ENCODE results near the gene IPCEF1.

The IPCEF1 gene, protein sequence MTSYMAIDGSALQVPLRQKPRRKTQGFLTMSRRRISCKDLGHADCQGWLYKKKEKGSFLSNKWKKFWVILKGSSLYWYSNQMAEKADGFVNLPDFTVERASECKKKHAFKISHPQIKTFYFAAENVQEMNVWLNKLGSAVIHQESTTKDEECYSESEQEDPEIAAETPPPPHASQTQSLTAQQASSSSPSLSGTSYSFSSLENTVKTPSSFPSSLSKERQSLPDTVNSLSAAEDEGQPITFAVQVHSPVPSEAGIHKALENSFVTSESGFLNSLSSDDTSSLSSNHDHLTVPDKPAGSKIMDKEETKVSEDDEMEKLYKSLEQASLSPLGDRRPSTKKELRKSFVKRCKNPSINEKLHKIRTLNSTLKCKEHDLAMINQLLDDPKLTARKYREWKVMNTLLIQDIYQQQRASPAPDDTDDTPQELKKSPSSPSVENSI

DNA sequence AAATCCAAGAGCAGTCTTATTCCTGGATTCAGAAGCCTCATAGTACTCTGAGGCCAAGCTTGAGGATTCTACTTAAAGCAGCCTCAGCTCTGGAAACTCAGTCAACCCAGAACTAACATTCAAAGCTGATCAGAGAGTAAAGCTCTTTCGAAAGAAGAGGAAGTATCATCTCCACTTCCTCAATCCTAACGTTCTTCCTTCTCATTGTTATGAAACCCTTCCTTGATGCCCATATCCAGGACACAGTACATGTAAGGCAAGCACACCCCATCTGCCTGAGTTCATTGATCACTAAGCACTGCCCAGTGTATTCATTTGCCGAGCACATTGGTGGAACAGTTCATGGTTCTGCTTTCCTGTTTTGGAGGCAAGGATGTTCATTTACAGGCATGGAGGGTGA lies at the start of gene IPCEF1:
IPCEF1 (minus strand) TSS at position 114 of the 400 bp plus-strand sequence. CDS start 90,856 bp downstream, outside the sequence.
- no peak for DNase-seq

DNA sequence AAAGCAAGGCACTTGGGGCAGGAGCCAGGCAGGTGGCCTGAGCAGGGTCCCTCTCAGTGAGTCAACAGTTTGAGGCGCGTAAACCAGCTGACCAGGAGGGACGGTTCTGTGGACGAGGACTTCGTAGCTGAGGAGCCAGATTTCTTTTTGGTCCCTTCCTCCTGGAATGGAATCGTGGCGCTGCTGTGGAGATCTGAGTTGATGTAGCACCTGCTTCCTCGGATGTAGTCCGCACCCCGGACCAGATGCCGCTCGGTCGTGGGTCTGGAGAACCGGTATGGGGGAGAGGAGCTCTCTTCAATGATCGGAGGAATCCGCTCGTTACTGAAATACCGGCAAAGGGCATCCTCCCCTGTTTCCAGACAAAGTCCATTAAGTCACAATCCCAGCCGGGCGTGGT lies 49.7 kb upstream of the IPCEF1 start:
- no peak for DNase-seq

- DNase-seq: no peak
Measured at GRCh38 chr6:154404791-154405400, 48.3 kb upstream of the IPCEF1 start.

- peak; percentile 4 for DNase-seq
Measured at GRCh38 chr6:154403788-154404187, 47.2 kb upstream of the IPCEF1 start.

- DNase-seq: no peak
Measured at GRCh38 chr6:154402081-154402780, 45.6 kb upstream of the IPCEF1 start.

- no peak for DNase-seq
Measured at GRCh38 chr6:154399097-154399496, 42.5 kb upstream of the IPCEF1 start.

DNA sequence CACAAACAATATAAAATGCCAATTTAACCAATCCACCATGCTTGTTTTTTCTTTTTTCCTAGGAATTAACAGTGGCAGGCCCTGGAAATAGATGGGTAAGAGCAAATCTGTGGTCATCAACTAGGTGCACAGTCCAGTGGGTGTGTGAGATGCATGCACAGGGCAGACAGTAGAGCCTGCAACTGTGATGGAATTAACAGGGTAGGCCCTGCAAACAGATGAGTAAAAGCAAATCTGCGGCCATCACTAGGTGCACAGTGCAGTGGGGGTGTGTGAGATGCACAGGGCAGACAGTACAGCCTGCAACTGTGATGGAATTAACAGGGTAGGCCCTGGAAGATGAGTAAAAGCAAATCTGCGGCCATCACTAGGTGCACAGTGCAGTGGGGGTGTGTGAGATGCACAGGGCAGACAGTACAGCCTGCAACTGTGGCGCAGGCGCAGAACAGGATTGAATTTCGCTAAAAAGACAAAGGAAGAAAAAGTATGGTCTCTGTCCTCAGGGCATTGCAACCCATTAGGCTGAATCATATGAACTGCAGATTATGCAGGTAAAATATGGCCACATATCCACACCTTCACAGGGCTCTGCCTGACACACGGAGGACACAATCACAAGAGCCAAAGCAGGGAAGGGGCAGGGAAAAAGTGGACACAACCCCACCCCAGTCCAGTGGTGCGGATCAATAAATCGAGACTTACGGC lies 41.0 kb upstream of the IPCEF1 start:
- no peak for DNase-seq

- DNase-seq: no peak
Measured at GRCh38 chr6:154395878-154396277, 39.3 kb upstream of the IPCEF1 start.

GRCh38 chr6:154395316-154395715 lies 38.7 kb upstream of the IPCEF1 start:
- DNase-seq: no peak

- DNase-seq: no peak
Measured at GRCh38 chr6:154394571-154394970, 38.0 kb upstream of the IPCEF1 start.

DNA sequence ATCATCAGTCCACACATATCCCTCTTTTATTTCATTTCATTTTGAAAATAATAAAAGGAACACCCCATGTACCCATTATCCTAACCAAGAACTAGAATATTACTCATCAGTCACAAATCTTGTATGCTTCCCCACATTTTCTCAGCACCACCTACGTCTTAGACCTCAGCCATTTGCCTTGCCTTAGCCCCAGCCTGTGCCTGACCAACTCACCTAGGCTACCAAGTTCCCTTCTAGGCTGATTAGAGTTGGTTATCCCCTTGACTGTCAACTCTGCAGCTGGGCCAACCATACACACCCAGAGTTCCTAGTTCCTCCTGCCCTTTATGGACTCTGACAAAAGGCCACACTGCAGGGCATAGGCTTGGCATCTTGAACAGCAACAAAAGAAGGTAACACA lies 33.4 kb upstream of the IPCEF1 start:
- no peak for DNase-seq

DNA sequence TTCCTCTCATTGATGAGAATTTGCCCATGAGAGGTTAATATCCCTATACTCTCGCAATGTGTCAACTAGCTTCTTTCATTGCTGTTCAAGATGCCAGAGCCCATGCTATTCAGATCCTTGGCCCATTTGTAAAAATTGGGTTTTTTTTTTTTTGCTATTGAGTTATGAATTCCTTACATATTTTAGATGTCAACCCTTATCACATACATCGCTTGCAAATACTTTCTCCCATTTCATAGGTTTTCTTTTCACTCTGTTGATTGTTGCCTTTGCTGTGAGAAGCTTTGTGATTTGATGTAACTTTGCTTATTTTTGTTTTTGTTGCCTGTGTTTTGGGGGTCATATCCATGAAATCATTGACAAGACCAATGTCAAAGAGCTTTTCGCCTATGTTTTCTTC lies 32.2 kb upstream of the IPCEF1 start:
- no peak for DNase-seq

DNA sequence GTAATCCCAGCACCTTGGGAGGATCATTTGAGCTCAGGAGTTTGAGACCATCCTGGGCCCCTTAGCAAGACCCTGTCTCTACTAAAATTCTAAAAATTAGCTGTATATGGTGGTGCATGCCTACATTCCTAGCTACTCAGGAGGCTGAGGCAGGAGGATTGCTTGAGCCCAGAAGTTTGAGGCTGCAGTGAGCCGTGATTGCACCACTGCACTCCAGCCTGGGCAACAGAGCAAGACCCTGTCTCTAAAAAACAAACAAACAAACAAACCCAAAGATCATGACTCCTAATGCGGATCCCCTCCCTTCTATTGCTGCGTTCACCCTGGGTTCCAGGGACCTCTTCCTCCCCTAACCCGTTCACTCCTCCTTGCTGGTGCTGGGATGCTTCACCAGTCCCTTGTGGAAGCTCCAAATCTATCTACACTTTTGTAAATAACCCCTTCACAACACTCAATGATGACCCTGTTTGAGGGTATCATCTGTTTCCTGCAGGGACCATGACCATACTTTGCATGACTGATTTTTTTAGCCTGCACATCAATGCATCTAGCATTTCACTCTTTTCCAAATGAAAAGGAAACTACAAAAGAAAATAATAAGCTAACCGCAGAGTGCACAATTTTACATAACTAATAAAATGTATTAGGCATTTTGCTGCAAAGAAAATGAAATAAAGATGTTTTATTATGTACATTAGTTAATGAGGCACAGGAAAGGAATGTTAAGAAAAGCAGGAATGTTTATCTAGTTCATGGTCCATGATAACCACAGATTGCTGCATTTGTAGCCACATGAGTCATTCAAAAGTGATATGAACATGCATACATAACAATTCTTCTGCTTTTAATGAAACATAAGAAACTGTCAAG lies 30.5 kb upstream of the IPCEF1 start:
- no peak for DNase-seq

DNA sequence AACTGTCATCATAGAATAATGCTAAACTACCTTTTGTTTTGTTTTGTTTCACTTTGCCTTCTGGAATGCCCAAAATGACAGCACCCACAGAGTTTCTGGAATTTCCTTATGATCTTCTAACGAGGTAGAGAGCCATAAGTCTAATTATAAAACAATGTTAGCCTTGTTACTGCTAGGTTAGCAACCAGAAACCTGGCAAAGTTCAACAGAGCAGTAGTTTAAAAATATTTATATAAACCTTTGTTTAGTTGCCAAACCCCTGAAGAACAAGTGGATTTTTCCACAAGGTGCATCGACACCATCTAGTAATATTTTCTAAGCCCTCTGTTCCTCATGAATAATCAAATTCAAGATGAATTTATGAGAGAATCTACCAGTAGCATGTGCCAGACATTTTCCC lies 27.6 kb upstream of the IPCEF1 start:
- no peak for DNase-seq

- DNase-seq: no peak
Measured at GRCh38 chr6:154383273-154383672, 26.7 kb upstream of the IPCEF1 start.

DNA sequence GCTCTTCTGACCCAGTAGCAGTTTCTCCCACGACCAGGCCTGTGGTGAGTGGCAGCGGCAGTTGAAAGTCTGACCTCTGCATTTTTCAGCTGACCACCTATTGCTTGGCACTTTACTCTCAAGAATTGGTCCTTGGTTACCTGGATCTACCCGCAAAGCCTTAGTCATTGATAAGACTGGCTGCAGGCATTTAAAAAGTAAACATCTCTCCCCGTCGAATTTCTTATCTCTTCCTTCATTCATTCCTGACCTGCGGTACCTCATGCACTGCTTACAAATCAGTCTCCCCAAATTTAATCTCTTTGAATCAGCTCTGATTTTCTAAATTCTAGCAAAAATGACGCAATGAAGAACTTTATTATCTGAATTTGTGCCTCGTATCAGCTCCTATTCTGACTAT lies 26.1 kb upstream of the IPCEF1 start:
- no peak for DNase-seq

GRCh38 chr6:154381548-154381947 lies 24.9 kb upstream of the IPCEF1 start:
- no peak for DNase-seq

DNA sequence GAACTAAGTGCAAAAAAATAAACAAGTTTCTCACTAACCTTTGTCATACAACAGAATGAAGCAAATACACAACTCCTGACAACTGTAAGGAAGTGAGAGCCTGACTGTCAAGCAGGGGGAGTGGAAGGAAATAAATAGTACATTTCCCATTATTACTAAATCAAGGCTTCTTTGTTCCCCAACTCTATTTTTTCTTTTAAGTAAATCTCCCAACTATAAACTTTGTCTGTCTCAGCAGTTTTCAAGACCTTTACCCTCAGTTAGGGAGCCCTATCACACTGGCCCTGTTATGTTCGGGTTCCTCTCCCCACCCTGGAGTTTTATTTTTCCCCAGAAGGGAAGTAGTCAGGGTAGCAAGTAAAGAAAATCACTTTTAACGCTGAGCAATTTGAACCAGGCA lies 24.1 kb upstream of the IPCEF1 start:
- no peak for DNase-seq

DNA sequence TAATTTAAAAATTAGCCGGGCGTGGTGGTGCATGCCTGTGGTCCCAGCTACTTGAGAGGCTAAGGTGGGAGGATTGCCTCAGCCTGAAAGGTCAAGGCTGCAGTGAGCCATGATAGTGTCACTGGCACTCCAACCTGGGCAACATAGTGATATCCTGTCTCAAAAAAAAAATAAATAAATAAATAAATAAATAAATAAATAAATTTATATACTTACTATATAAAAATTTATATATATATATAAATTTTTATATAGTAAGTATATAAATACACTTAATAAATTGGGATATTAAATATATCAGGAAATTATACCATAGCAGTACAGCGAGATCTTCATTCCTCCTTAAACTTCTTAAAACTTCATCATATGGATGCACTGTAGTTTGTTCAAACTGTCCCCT lies 23.0 kb upstream of the IPCEF1 start:
- DNase-seq: no peak

- no peak for DNase-seq
Measured at GRCh38 chr6:154378518-154378917, 21.9 kb upstream of the IPCEF1 start.

GRCh38 chr6:154377726-154378125 lies 21.1 kb upstream of the IPCEF1 start:
- no peak for DNase-seq

DNA sequence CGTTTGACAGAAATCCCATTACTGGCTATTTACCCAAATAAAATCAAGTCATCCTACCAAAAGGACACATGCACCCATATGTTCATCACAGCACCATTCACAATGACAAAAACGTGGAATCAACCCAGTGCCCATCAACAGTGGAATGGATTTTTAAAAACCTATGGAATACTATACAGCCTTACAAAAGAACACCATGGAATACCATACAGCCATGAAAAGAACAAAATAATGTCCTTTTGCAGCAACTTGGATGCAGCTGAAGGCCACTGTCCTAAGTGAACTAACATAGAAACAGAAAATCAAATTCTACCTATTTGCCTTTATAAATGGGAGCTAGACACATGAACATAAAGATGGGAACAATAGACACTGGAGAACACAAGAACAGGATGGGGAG lies 17.4 kb upstream of the IPCEF1 start:
- no peak for DNase-seq
